ENCODE data around the gene CCDC6. TPM values are rescaled to one million over a fixed set of nuclear protein-coding genes. Genes with fewer than 3 reads are reported as not detected.

CCDC6 gene
- total RNA-seq, 1 experiment from 2014 or later, result 58.4 TPM

GRCh38 chr10:59949608-59950007 lies 43.3 kb upstream of the CCDC6 start:
- H3K36me3 Mint-ChIP-seq (ENCODE audit: insufficient read depth in 1 of 3, low read depth in 3 of 3), result no peaks in the 10 kb centered on the region
- no peak overlapping the region for H3K4me3 Mint-ChIP-seq
- no peak overlapping the region for H4K8ac ChIP-seq (replicated peaks; ENCODE audit: insufficient read length, low read depth, low read length)

More at GRCh38 chr10:59949608-59950007, 43.3 kb upstream of the CCDC6 start:
- Histone ChIP-seq H2AFZ (ENCODE audit: low read length) (no peak overlapping the region), H3K4me2 (ENCODE audit: insufficient read depth, insufficient read length, low read length) (no peak overlapping the region), H3K79me1 (ENCODE audit: insufficient read depth, low read depth, low read length, poor library complexity, severe bottlenecking) (no peaks in the 10 kb centered on the region), H3K18ac (ENCODE audit: insufficient read length, low read depth, low read length) (no peak overlapping the region), H2BK12ac (ENCODE audit: insufficient read length, low read depth, low read length) (no peak overlapping the region), H2BK20ac (ENCODE audit: low read depth, low read length, poor library complexity, severe bottlenecking) (no peak overlapping the region), H3K27ac (ENCODE audit: insufficient read length, low read depth, low read length) (no peak overlapping the region), H4K5ac (ENCODE audit: insufficient read length, low read depth, low read length) (no peak overlapping the region), H2BK120ac (ENCODE audit: low read depth, low read length, poor library complexity, severe bottlenecking) (no peak overlapping the region), H3K23ac (ENCODE audit: insufficient read length, low read depth, low read length) (no peak overlapping the region), H3K4ac (ENCODE audit: low read depth, low read length) (no peak overlapping the region), H4K91ac (ENCODE audit: insufficient read length, low read depth, low read length) (no peak overlapping the region), H3K9me3 (ENCODE audit: control insufficient read depth, low read depth, low read length) (no peaks in the 10 kb centered on the region), H3K79me2 (ENCODE audit: insufficient read depth, low read length) (no peaks in the 10 kb centered on the region), H2BK5ac (ENCODE audit: insufficient read length, low read length) (no peak overlapping the region), H3K4me1 (ENCODE audit: insufficient read depth, low read length) (peaks cover 7% of the 10 kb centered on the region; the same call in 1 of the 2 replicates), H2BK15ac (ENCODE audit: low read depth, low read length) (no peak overlapping the region), H4K20me1 (ENCODE audit: control insufficient read depth, insufficient read depth, insufficient read length) (no peaks in the 10 kb centered on the region), H3K14ac (ENCODE audit: insufficient read depth, low read length) (no peak overlapping the region), H3K9ac (ENCODE audit: extremely low read depth, insufficient read length, low read length) (no peak overlapping the region), H3K23me2 (ENCODE audit: insufficient read length, low read depth, low read length, poor library complexity, severe bottlenecking) (no peaks in the 10 kb centered on the region), H3K27me3 (ENCODE audit: insufficient read depth, low read length) (no peaks in the 10 kb centered on the region), H3K56ac (ENCODE audit: insufficient read length, low read depth, low read length) (no peak overlapping the region), H3T11ph (ENCODE audit: low read length) (no peak overlapping the region), H2AK5ac (ENCODE audit: insufficient read length, low read length) (no peak overlapping the region)
- peaks cover 20 to 22% of the 10 kb centered on the region in 2 experiments for H3K4me1 Mint-ChIP-seq
- no peak for TF ChIP-seq CTCF (conservative IDR thresholded peaks at IDR 0.05)
- DNase-seq, result no peak
- no peak overlapping the region for H3K27ac Mint-ChIP-seq
- no CpG with 5 or more reads among the region's 1 CpG for WGBS (ENCODE audit: extremely low coverage, insufficient read length, low lambda C conversion rate)
- 0 out of 5 replicates have a peak, but pooled peaks cover 0 to 3% of the 10 kb centered on the region in 2 experiments for H3K9me3 Mint-ChIP-seq
- no peaks in the 10 kb centered on the region for H3K27me3 Mint-ChIP-seq (ENCODE audit: low read depth)
